HG02571 (cell line): ENCODE data around the gene TCAF1.
"Not testable (repeated sequence)": the region's sequence is repeated elsewhere in the genome, so short reads cannot be mapped to it uniquely, and the experiment has no call there.

Source experiments
- ATAC-seq: cut with Tn5 transposase; IDR thresholded peaks from one replicate; pipeline ENCODE4 v1.9.1; 2021; ENCODE audit warnings: mild to moderate bottlenecking, moderate library complexity; ENCODE audit not compliant: unreplicated experiment

TCAF1 gene

DNA sequence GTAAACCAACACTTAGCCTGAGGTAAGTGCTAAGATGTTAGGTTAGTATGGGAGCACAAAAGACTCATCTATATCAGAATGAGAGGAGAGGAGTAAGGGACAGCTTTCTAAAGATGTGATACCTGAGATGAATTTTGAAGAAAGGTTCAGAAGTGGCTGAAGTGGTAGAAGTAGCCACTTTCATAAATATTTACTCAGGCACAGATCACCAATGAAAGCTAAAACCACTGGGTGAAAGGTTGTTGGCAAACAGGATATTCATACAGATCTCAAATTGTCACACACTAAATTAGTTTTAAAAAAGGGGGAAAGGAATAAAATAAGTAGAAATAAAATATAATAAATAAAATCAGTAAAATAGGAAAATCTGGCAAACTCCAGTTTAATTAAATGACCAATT, 30.4 kb downstream of the TCAF1 start:
- not testable (repeated sequence) for ATAC-seq

DNA sequence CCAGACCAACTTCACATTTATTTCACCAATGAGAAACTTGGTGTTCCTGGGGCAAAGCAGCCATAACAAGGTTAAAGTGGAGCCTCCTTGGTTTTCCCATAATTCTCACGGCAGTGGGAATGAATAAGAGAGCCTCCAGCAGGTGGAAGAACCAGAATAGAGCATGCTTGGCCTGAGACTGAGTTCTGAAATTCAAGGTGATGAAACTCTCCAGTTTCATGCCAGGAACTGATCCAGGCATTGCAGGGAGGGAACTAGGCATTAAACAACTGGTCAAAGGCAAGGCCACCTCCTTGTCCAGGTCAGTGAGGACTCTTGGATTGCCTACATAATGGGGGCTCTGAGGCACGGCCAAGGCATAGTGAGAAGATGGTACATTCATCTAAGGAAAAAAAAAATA, 44.0 kb downstream of the TCAF1 start:
- not testable (repeated sequence) for ATAC-seq

DNA sequence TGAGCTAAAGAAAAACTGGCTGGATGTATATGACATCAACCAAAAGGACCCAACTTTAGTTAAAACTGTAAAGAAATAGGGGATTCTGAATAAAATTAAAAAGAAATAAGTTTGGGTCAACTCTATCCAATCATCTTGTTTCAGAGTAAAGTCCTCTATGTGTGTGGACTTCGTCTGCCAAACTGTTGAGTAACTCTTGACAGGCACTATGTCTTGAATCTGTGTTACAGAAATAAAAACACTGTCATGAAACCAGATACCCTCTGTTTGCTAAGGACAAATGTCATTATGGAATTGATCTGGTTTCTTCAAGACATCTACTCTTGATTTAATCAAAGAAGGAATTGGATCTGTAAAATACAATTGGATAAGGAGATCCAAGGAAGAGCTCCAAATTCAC, 46.5 kb downstream of the TCAF1 start:
- not testable (repeated sequence) for ATAC-seq

- no peak for ATAC-seq
Measured at GRCh38 chr7:143850682-143851081, 51.3 kb downstream of the TCAF1 start.

- no peak for ATAC-seq
Measured at GRCh38 chr7:143849785-143850479, 52.0 kb downstream of the TCAF1 start.

DNA sequence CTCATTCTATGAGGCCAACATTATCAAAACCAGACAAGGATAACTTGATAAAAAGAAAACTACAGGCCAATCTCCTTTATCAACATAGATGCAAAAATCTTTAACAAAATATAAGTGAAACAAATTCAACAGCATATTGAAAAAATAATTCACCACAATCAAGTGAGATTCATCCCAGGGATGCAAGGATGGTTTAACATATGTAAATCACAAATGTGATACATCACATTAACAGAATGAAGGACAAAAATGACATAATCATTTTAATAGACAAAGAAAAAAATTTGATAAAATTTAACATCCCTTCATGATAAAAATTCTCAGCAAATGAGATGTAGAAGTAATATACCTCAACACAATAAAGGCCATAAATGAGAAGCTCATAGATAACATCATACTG, 53.8 kb downstream of the TCAF1 start:
- no peak for ATAC-seq

DNA sequence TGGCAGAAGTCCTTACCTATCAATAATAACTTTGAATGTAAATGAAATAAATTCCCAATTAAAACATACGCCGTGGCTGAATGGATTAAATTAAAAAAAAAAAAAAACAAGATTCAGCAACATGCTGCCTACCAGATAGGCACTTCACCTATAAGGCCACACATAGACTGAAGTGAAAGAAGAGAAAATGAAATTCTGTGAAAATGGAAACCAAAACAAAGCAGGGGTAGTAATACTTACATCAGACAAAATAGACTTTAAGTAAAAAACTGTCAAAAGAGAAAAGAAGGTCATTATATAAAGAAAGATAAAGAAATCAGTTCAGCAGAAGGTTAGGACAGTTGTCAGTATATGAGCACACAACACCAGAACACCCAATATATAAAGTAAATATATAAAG, 55.3 kb downstream of the TCAF1 start:
- ATAC-seq = no peak

DNA sequence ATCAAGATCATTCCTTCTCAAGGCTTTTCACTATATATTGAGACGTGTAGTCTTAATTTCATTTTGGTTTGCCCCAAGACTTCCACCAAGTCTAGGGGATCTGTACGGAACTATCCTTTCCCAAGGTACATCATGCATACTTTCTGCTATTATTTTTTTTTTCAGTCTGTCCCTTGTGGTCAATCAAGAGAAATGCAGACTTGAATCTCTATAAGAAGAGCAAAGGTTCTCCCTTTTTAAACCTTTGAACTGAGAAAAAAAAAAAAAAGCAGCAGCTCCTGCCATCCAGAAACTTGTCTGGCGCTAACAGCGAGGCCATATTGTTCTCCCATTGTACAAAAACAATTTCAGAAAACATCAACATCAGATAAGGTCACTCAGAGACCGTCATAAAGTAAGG, 60.3 kb downstream of the TCAF1 start:
- not testable (repeated sequence) for ATAC-seq

DNA sequence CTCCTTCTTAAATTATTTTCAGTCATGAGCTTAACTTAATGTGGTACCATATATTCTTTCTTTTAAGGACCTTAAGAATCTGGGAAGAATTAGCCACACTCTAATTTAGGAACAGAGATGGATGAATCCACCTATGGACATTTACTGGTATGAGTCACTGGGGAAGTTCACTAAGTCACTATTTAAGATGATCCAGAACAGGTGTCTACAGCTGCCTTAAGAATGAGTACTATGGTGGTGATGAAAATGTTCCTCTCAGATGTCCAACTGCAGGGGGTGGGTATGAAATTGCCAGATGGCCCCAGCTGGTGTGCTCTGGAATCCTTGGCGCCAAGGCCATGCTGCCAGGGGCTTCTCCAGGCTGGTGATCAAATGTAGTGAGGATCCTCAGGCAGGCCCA, 61.9 kb downstream of the TCAF1 start:
- ATAC-seq = not testable (repeated sequence)

DNA sequence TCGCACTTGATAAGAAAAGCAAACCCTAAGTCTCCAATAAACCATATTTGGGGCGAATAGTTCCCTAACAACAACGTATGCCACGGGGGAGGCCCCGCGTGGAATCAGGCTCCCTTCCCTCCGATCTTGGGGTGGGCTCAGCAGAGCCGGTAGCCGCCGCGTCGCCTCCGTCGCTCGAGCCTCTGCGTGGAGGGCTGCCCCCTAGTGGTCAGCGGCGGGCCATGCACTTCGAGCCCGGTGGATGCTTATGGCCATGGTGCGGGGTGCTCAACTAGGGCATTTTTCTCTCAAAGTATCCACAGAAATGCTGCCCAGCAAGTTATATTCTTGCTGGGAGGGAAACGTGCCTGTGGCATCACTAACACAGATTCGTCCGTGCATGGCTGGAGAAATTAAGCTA, 64.8 kb downstream of the TCAF1 start:
- peak; percentile 53 for ATAC-seq

- peak; percentile 77 for ATAC-seq
Measured at GRCh38 chr7:143836622-143837021, 65.4 kb downstream of the TCAF1 start.

DNA sequence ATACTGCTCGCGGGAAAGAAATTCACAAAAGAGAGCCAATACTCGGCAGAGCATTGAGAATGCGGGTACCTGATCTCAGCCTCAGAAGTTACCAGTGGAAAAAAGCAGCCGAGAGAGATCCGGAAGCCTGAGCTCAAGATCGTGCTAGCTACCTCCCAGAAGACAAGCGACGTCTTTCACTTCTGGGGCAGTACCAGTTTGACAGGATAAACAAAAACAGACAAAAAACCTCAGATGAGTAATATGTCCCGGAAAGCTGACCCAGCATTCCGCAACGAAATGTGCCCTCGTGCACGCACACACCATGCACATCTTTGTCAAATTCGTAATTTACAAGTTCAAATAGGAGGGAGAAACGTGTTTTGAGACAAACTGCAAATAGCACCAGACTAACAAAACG, 65.9 kb downstream of the TCAF1 start:
- ATAC-seq = peak; percentile 30

- ATAC-seq = not testable (repeated sequence)
Measured at GRCh38 chr7:143826578-143826977, 75.4 kb downstream of the TCAF1 start.

- ATAC-seq = not testable (repeated sequence)
Measured at GRCh38 chr7:143824295-143825135, 77.5 kb downstream of the TCAF1 start.

DNA sequence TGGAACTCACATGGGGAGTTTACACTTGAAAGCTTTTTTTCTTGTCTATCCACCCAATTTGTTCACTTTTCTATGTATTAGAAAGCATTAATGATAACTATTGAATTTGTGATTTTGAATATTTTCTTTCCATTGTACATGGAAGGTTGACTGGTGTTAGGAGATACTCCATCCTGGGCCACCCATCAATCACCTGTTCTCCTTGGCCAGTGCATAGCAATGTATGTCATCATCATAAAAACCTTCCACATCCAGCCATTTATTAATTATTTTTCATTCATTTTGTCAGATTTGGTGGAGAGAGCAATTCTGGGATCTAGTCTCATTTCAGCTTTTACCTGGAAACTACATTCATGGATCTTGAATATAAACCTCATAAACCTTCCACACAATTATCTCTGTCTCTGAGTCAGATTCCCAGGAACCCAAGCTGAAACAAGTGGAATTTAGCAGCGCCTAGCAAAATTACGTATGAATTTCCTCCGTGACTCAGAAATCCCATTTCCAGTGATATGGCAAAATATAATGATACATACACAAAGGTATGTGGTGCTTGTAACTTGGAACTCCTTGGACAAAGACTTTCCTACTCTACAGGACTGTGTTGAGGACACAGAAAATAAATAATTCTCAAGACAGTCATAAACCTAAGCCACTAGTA, 78.2 kb downstream of the TCAF1 start:
- not testable (repeated sequence) for ATAC-seq

DNA sequence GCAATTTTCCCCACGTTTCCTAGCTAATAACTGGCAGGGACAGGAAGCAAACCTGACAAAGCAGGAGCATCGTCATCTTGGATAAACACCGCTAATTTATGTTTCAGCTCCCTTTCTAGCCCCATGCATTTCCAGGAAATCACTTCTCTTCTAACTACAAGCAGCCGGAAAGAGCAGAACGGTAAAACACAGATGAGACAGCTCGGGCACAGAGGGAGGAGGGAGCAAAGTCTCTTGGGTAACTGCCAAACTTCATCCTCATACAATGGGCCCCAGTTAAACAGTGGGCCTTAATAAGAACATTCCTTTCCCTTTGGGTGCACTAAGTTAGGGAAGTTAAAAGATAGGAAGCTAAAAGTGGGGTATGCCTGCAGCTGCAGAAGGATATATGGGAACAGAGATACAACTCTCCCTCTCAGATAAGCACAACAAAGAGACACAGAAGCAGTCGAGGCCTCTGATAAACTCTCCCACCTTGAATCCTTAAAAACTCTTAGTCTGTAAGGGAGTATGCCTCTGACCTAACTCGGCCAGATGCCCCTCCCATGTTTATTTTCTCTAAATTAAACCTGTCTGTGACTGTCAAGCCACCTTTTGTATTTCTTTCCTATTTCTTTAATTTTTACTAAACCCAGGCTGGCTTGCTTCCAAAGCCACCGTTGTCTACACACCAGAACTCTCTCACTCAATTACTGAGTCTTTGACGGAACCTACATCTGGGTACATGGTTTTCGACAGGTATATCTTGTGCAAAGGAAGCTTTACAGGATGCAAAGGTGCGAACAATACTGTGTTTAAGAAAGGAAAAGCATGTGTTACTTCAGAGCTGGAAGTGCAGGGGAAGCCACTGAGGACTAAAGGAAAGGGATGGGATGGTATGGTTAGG, 80.3 kb downstream of the TCAF1 start:
- ATAC-seq = not testable (repeated sequence)

DNA sequence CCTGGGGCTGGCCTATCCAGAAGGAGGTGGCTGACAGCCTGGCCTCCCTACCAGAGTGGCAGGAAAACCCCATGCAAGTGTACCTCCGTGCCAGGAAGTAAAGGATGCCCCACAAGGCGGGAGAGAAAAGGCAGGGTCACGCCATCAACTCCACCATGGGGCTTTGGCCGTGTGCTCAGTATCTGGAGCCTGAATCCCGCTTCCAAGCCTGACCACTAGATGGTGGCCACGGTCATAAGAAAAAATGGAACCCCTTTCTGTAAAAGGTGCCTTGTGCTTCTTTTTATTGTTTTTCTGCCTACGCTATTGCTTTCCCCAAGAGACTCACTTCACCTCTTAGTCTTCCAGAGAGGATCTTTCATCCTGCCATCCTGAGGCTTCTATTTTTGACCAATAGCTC, 84.1 kb downstream of the TCAF1 start:
- ATAC-seq = not testable (repeated sequence)

DNA sequence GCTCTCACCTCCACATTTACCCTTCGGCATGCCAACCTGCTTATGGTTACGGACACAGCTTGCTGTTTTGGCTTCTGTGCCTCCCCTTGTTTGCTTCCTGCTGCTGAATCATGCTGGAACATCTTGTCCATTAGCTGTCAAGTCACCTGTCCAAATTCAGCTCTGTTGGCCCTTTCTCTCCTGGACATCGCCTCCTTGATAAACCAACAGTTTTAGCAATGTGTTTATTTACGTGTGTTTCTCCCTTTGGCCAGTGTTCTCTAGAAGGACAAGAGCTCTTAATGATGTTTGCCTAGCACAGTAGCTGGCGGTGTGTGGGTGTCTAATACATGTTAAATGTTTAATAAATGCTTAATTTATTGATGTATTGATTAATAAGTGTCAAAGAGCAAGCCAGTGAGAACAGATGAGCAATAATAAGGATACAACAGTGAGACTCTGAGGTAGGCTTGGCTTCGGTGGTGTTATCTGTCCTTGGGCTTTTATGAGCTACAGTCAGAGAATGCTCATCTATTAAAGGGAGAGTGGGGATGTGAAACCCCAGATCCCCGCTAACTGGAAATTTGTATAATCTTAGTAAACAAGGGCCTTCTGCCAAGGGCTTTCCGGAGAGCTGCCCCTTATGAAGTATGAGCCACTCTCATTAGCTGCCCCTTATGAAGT, 85.4 kb downstream of the TCAF1 start:
- not testable (repeated sequence) for ATAC-seq

GRCh38 chr7:143810639-143811038, 91.3 kb downstream of the TCAF1 start:
- not testable (repeated sequence) for ATAC-seq

GRCh38 chr7:143806664-143807071, 95.3 kb downstream of the TCAF1 start:
- ATAC-seq = not testable (repeated sequence)
